ENCODE data around the gene HOXB7.

The HOXB7 gene

GRCh38 chr17:48610282-48611211 lies at the start of gene HOXB7:
Gene HOXB7 (minus strand): TSS chr17:48611017. CDS start chr17:48610918, 99 bp downstream.
- DNase-seq (ENCODE audit: low read depth): peak; percentile 55

- no peak for DNase-seq (ENCODE audit: low read depth)
Observed at GRCh38 chr17:48655913-48656312, 45.1 kb upstream of the HOXB7 start.

- no peak for DNase-seq (ENCODE audit: low read depth)
Observed at GRCh38 chr17:48649741-48650140, 38.9 kb upstream of the HOXB7 start.

GRCh38 chr17:48647963-48648245 lies 37.1 kb upstream of the HOXB7 start:
- DNase-seq (ENCODE audit: low read depth): no peak

- DNase-seq (ENCODE audit: low read depth): no peak
Observed at GRCh38 chr17:48647103-48647962, 36.5 kb upstream of the HOXB7 start.

- no peak for DNase-seq (ENCODE audit: low read depth)
Observed at GRCh38 chr17:48646183-48647102, 35.6 kb upstream of the HOXB7 start.

GRCh38 chr17:48645639-48646182 lies 34.9 kb upstream of the HOXB7 start:
- no peak for DNase-seq (ENCODE audit: low read depth)

GRCh38 chr17:48644910-48645557 lies 34.2 kb upstream of the HOXB7 start:
- no peak for DNase-seq (ENCODE audit: low read depth)

- no peak for DNase-seq (ENCODE audit: low read depth)
Observed at GRCh38 chr17:48644159-48644558, 33.3 kb upstream of the HOXB7 start.

GRCh38 chr17:48643697-48644012 lies 32.8 kb upstream of the HOXB7 start:
- no peak for DNase-seq (ENCODE audit: low read depth)

- DNase-seq (ENCODE audit: low read depth): no peak
Observed at GRCh38 chr17:48642843-48643696, 32.3 kb upstream of the HOXB7 start.

- DNase-seq (ENCODE audit: low read depth): no peak
Observed at GRCh38 chr17:48642059-48642842, 31.4 kb upstream of the HOXB7 start.

- no peak for DNase-seq (ENCODE audit: low read depth)
Observed at GRCh38 chr17:48641541-48642058, 30.8 kb upstream of the HOXB7 start.

GRCh38 chr17:48640858-48641180 lies 30.0 kb upstream of the HOXB7 start:
- no peak for DNase-seq (ENCODE audit: low read depth)

- DNase-seq (ENCODE audit: low read depth): no peak
Observed at GRCh38 chr17:48639982-48640857, 29.4 kb upstream of the HOXB7 start.

- no peak for DNase-seq (ENCODE audit: low read depth)
Observed at GRCh38 chr17:48639136-48639535, 28.3 kb upstream of the HOXB7 start.

GRCh38 chr17:48637323-48638260 lies 26.8 kb upstream of the HOXB7 start:
- DNase-seq (ENCODE audit: low read depth): no peak
